Right atrium auricular region (tissue), 2 donors: Measurements from ENCODE around the gene APC2. TPM values are rescaled to one million over a fixed set of nuclear protein-coding genes. Genes with fewer than 3 reads are reported as not detected.

Experiments used
- DNase-seq: peaks from one replicate; pipeline ENCODE4 v3.0.0-alpha.2; 2019; ENCODE audit warnings: low spot score
- H3K27ac ChIP-seq, 2 donors: fragments of 200-600 bp; sonication (generic); 1 replicate in 1 of 2; 2 replicates in 1 of 2; pipeline ENCODE4 v1.5.1; 2016 to 2019
- H3K27me3 ChIP-seq, 2 donors: fragments of 200-600 bp; sonication (generic); one replicate each; pipeline versions ENCODE4 v1.5.1 to v1.6.0; 2017 to 2019
- H3K36me3 ChIP-seq: fragments of 200-600 bp; sonication (generic); one replicate; pipeline ENCODE4 v1.5.1; 2016
- H3K4me1 ChIP-seq, 2 donors: fragments of 200-600 bp; sonication (generic); one replicate each; pipeline versions ENCODE4 v1.5.1 to v1.6.0; 2017 to 2019
- H3K4me3 ChIP-seq, 2 donors: fragments of 200-600 bp; sonication (generic); 1 replicate in 1 of 2; 2 replicates in 1 of 2; pipeline ENCODE4 v1.5.1; 2017 to 2019; ENCODE audit warnings: mild to moderate bottlenecking in 1 of 2, moderate library complexity in 1 of 2
- H3K9me3 ChIP-seq, 2 donors: fragments of 200-600 bp; sonication (generic); one replicate each; pipeline ENCODE4 v1.5.1; 2019
- CTCF ChIP-seq, 2 donors: fragments of 200-600 bp; sonication (generic); IDR thresholded peaks; one replicate each; pipeline ENCODE4 v1.5.1; 2019; ENCODE audit warnings: antibody characterized with exemption in 2 of 2
- total RNA-seq, 2 donors: library from RNA; depleted of rRNA; stranded (reverse); fragments of >200 nt; gene quantifications; one replicate each; pipeline ENCODE4 v1.1.0, GENCODE V29; 2016

The APC2 gene
- total RNA-seq, 2 donors from 2014 or later: 0.04 to 0.35 TPM

GRCh38 chr19:1482361-1483130 is 32.6 kb downstream of the APC2 start:
- TF ChIP-seq CTCF (IDR thresholded peaks at IDR 0.05): no peak
- H3K9me3 ChIP-seq: no peaks in the 10 kb centered on the region
- no peaks in the 10 kb centered on the region for H3K36me3 ChIP-seq
- peaks cover 2 to 13% of the 10 kb centered on the region in 2 donors for H3K4me1 ChIP-seq
- H3K27ac ChIP-seq: no peak overlapping the region
- H3K27me3 ChIP-seq: no peaks in the 10 kb centered on the region
- DNase-seq: no peak
- H3K4me3 ChIP-seq: no peak overlapping the region

GRCh38 chr19:1483131-1483978 is 33.4 kb downstream of the APC2 start:
- TF ChIP-seq CTCF (IDR thresholded peaks at IDR 0.05): no peak
- H3K27me3 ChIP-seq: no peaks in the 10 kb centered on the region
- DNase-seq: no peak
- H3K9me3 ChIP-seq: no peaks in the 10 kb centered on the region
- peaks cover 0 to 5% of the 10 kb centered on the region in 2 donors for H3K4me1 ChIP-seq
- H3K4me3 ChIP-seq: no peak overlapping the region
- H3K27ac ChIP-seq: no peak overlapping the region
- H3K36me3 ChIP-seq: no peaks in the 10 kb centered on the region

GRCh38 chr19:1483979-1484428 is 34.1 kb downstream of the APC2 start:
- Histone ChIP-seq H3K4me1 (no peaks in the 10 kb centered on the region), H3K27ac (no peak overlapping the region), H3K36me3 (no peaks in the 10 kb centered on the region), H3K4me3 (no peak overlapping the region), H3K9me3 (no peaks in the 10 kb centered on the region), H3K27me3 (no peaks in the 10 kb centered on the region)
- no peak for DNase-seq
- no peak for TF ChIP-seq CTCF (IDR thresholded peaks at IDR 0.05)

- no peaks in the 10 kb centered on the region for H3K27me3 ChIP-seq
- H3K4me1 ChIP-seq: peaks cover 0 to 17% of the 10 kb centered on the region in 2 donors
- no peak overlapping the region for H3K27ac ChIP-seq
Observed at GRCh38 chr19:1486720-1487575, 37.0 kb downstream of the APC2 start.

More at GRCh38 chr19:1486720-1487575, 37.0 kb downstream of the APC2 start:
- DNase-seq: no peak
- no peak for TF ChIP-seq CTCF (IDR thresholded peaks at IDR 0.05)
- no peak overlapping the region for H3K4me3 ChIP-seq
- H3K36me3 ChIP-seq: no peaks in the 10 kb centered on the region
- no peaks in the 10 kb centered on the region for H3K9me3 ChIP-seq
